GM18873 (cell line): Measurements from ENCODE around the gene OTOL1.

Experiments
- ATAC-seq: cut with Tn5 transposase; IDR thresholded peaks from one replicate; pipeline ENCODE4 v1.9.1; 2021; ENCODE audit warnings: mild to moderate bottlenecking, moderate library complexity, moderate number of reproducible peaks; ENCODE audit not compliant: unreplicated experiment, low FRiP score

OTOL1 gene

GRCh38 chr3:161531930-161532329 lies 35.3 kb downstream of the OTOL1 start:
- ATAC-seq, result no peak

- peak; percentile 49 for ATAC-seq
These were observed 44.0 kb downstream of the OTOL1 start for GRCh38 chr3:161540594-161540993.

- no peak for ATAC-seq
These were observed 49.2 kb downstream of the OTOL1 start for GRCh38 chr3:161545824-161546223.

GRCh38 chr3:161548301-161548700 lies 51.7 kb downstream of the OTOL1 start:
- ATAC-seq, result no peak

GRCh38 chr3:161549261-161549660 lies 52.7 kb downstream of the OTOL1 start:
- ATAC-seq, result no peak

- ATAC-seq, result no peak
These were observed 54.0 kb downstream of the OTOL1 start for GRCh38 chr3:161550491-161551195.

- no peak for ATAC-seq
These were observed 55.1 kb downstream of the OTOL1 start for GRCh38 chr3:161551697-161552096.

GRCh38 chr3:161552984-161553560 lies 56.5 kb downstream of the OTOL1 start:
- ATAC-seq, result no peak
